Smooth muscle cell (in vitro differentiated cells): ENCODE measurements around the gene OR2T8. TPM values are rescaled to one million over a fixed set of nuclear protein-coding genes. Genes with fewer than 3 reads are reported as not detected.

Experiments used
- DNase-seq: peaks from one replicate; lab custom pipeline; 2025; ENCODE audit not compliant: unreplicated experiment; lab: John Stamatoyannopoulos, UW
- H2AFZ ChIP-seq: fragments of 200-600 bp; sonication (generic); 2 replicates; pipeline ENCODE4 v1.6.0; 2016; ENCODE audit warnings: antibody characterized with exemption, low read depth, mild to moderate bottlenecking
- H3F3A ChIP-seq: fragments of 200-600 bp; sonication (generic); 2 replicates; pipeline ENCODE4 v1.6.0; 2017; ENCODE audit warnings: antibody characterized with exemption, low read depth
- H3K27ac ChIP-seq: fragments of 200-600 bp; sonication (generic); 2 replicates; pipeline ENCODE4 v1.5.1; 2016; ENCODE audit warnings: low read depth, mild to moderate bottlenecking
- H3K27me3 ChIP-seq: fragments of 200-600 bp; sonication (generic); 2 replicates; pipeline ENCODE4 v1.6.1; 2016; ENCODE audit warnings: low read depth, mild to moderate bottlenecking
- H3K36me3 ChIP-seq: fragments of 200-600 bp; sonication (generic); 2 replicates; pipeline ENCODE4 v1.5.1; 2016; ENCODE audit warnings: low read depth
- H3K4me1 ChIP-seq: fragments of 200-600 bp; sonication (generic); 2 replicates; pipeline ENCODE4 v1.5.1; 2016; ENCODE audit warnings: low read depth
- H3K4me2 ChIP-seq: fragments of 200-600 bp; sonication (generic); 2 replicates; pipeline ENCODE4 v1.6.0; 2016; ENCODE audit warnings: mild to moderate bottlenecking
- H3K4me3 ChIP-seq: fragments of 200-600 bp; sonication (generic); 2 replicates; pipeline ENCODE4 v1.5.1; 2016; ENCODE audit warnings: mild to moderate bottlenecking
- H3K79me2 ChIP-seq: fragments of 200-600 bp; sonication (generic); 2 replicates; pipeline ENCODE4 v1.6.0; 2016; ENCODE audit warnings: low read depth, mild to moderate bottlenecking
- H3K9ac ChIP-seq: fragments of 200-600 bp; sonication (generic); 2 replicates; pipeline ENCODE4 v1.6.0; 2016; ENCODE audit warnings: low read depth
- H3K9me3 ChIP-seq: fragments of 200-600 bp; sonication (generic); replicated peaks from 2 replicates; pipeline ENCODE4 v1.5.1; 2016; ENCODE audit warnings: low read depth
- H4K20me1 ChIP-seq: fragments of 200-600 bp; sonication (generic); 2 replicates; pipeline ENCODE4 v1.6.0; 2016; ENCODE audit warnings: low read depth
- WGBS: methylation state at CpG from one replicate; pipeline ENCODE4 v1.1.7; 2016; ENCODE audit warnings: low lambda C conversion rate; 5-methylcytosine and 5-hydroxymethylcytosine counted together
- polyA plus RNA-seq: library from polyadenylated mRNA; unstranded; fragments of >200 nt; fragmentation: Nextera tagmentation; extraction: Ambion mirVana; gene quantifications from 2 replicates; pipeline ENCODE4 v1.2.1, GENCODE V29; 2016
- total RNA-seq: library from RNA; depleted of rRNA; stranded (reverse); fragments of >200 nt; gene quantifications from 2 replicates; pipeline ENCODE4 v1.2.3, GENCODE V29; 2014
- TF ChIP-seq, protein P1 (sequence below): fragments of 200-600 bp; sonication (generic); IDR thresholded peaks from 2 replicates; pipeline ENCODE4 v1.5.1; 2017; ENCODE audit warnings: borderline replicate concordance, mild to moderate bottlenecking, antibody characterized with exemption; ENCODE audit not compliant: insufficient read depth, poor library complexity, severe bottlenecking

Gene OR2T8
- total and polyA plus RNA-seq, 2 experiments from 2014 or later, result not detected

DNA sequence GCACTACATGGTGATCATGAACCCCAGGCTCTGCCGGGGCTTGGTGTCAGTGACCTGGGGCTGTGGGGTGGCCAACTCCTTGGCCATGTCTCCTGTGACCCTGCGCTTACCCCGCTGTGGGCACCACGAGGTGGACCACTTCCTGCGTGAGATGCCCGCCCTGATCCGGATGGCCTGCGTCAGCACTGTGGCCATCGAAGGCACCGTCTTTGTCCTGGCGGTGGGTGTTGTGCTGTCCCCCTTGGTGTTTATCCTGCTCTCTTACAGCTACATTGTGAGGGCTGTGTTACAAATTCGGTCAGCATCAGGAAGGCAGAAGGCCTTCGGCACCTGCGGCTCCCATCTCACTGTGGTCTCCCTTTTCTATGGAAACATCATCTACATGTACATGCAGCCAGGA lies 24.1 kb upstream of the OR2T8 start:
- Histone ChIP-seq H3K4me2 (no peak overlapping the region), H3K27ac (no peak overlapping the region), H3K4me3 (no peak overlapping the region), H3K36me3 (no peaks in the 10 kb centered on the region), H4K20me1 (no peaks in the 10 kb centered on the region), H3K4me1 (no peaks in the 10 kb centered on the region), H3K79me2 (no peaks in the 10 kb centered on the region), H3F3A (no peaks in the 10 kb centered on the region), H3K9ac (no peak overlapping the region), H3K27me3 (no peaks in the 10 kb centered on the region), H2AFZ (no peak overlapping the region), H3K9me3 (no peaks in the 10 kb centered on the region)
- no peak for DNase-seq
- WGBS, result 93% methylated on average over 14 of the region's 14 CpGs
- TF ChIP-seq, protein P1, sequence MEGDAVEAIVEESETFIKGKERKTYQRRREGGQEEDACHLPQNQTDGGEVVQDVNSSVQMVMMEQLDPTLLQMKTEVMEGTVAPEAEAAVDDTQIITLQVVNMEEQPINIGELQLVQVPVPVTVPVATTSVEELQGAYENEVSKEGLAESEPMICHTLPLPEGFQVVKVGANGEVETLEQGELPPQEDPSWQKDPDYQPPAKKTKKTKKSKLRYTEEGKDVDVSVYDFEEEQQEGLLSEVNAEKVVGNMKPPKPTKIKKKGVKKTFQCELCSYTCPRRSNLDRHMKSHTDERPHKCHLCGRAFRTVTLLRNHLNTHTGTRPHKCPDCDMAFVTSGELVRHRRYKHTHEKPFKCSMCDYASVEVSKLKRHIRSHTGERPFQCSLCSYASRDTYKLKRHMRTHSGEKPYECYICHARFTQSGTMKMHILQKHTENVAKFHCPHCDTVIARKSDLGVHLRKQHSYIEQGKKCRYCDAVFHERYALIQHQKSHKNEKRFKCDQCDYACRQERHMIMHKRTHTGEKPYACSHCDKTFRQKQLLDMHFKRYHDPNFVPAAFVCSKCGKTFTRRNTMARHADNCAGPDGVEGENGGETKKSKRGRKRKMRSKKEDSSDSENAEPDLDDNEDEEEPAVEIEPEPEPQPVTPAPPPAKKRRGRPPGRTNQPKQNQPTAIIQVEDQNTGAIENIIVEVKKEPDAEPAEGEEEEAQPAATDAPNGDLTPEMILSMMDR, result no peak

DNA sequence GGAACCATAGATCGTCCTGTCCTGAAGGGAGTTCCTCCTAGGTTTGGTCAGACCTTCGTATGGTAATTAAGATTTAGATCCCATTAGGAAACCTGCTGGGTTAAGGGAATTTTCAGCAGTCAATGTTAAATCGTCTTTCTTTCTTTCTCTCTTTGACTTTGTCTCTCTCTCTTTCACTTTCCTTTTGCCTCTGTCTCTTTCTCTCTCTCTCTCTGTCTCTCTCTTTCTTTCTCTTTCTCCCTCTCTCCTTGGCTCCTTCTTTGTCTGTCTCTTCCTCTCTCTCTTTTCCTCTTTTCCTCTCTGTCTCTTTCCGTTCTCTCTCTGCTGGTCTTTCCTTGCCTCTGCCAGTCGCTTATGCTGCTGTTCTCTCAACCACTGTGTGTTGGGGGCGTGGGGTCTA lies 15.9 kb upstream of the OR2T8 start:
- Histone ChIP-seq H3K27ac (no peak overlapping the region), H3K9me3 (peaks cover 6% of the 10 kb centered on the region), H3F3A (no peaks in the 10 kb centered on the region), H3K4me3 (no peak overlapping the region), H3K36me3 (no peaks in the 10 kb centered on the region), H3K4me2 (no peak overlapping the region), H2AFZ (no peak overlapping the region), H3K27me3 (no peaks in the 10 kb centered on the region), H3K4me1 (no peaks in the 10 kb centered on the region), H4K20me1 (no peaks in the 10 kb centered on the region), H3K79me2 (no peaks in the 10 kb centered on the region), H3K9ac (no peak overlapping the region)
- no peak for DNase-seq
- 70% methylated on average over 6 of the region's 6 CpGs for WGBS
- TF ChIP-seq, protein P1, result no peak

DNA sequence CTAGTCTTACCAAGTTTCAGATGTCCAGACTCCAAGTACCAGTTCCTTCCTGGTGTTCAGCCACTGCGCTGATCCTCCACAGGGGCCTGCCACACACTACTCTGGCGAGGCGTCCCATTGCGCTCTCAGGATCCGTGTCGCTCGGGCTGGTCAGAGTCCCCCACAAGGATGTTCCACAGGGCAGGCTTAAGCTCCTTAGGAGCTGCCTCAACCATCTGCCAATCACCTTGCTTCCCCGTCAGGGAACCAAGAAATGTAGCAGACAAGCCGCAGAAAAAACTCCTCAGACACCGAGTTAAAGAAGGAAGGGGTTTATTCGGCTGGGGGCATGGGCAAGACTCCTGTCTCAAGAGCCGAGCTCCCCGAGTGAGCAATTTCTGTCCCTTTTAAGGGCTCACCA lies 14.9 kb upstream of the OR2T8 start:
- 80% methylated on average over 13 of the region's 13 CpGs for WGBS
- no peak for DNase-seq
- no peak overlapping the region for H3K4me2 ChIP-seq
- no peaks in the 10 kb centered on the region for H3K79me2 ChIP-seq
- H4K20me1 ChIP-seq, result no peaks in the 10 kb centered on the region
- no peaks in the 10 kb centered on the region for H3F3A ChIP-seq
- H3K27me3 ChIP-seq, result no peaks in the 10 kb centered on the region
- H3K4me1 ChIP-seq, result no peaks in the 10 kb centered on the region
- H2AFZ ChIP-seq, result no peak overlapping the region
- peaks cover 6% of the 10 kb centered on the region for H3K9me3 ChIP-seq
- H3K36me3 ChIP-seq, result no peaks in the 10 kb centered on the region
- TF ChIP-seq, protein P1, result no peak
- no peak overlapping the region for H3K27ac ChIP-seq
- H3K4me3 ChIP-seq, result no peak overlapping the region
- no peak overlapping the region for H3K9ac ChIP-seq

DNA sequence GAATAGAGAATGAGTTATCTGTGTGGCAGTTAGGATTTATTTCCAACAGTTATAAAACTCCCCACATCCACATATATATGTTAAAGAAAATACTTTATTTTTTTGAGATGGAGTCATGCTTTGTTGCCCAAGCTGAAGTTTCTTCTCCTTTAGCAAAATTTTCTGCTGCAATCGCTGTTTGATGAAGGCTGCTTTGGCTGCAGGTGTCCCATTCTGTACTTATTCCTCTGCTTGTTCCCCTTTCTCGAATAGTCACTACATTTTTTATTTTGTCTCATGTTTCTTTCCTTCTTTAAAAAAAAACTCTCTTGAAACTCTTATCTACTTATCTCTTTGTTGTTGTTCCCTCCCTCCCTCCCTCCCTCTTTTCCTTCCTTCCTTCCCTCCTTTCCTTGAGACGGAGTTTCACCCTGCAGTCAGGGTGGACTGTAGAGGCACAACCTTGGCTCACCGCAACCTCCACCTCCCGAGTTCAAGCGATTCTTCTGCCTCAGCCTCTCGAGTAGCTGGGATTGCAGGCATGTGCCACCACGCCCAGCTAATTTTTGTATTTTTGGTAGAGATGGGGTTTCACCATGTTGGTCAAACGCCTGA lies 14.0 kb upstream of the OR2T8 start:
- H3K4me1 ChIP-seq, result no peaks in the 10 kb centered on the region
- no peaks in the 10 kb centered on the region for H4K20me1 ChIP-seq
- no peaks in the 10 kb centered on the region for H3K36me3 ChIP-seq
- H3K79me2 ChIP-seq, result no peaks in the 10 kb centered on the region
- 54% methylated on average over 4 of the region's 9 CpGs for WGBS
- H3K9me3 ChIP-seq, result peaks cover 6% of the 10 kb centered on the region
- no peaks in the 10 kb centered on the region for H3F3A ChIP-seq
- no peak overlapping the region for H2AFZ ChIP-seq
- no peak overlapping the region for H3K27ac ChIP-seq
- no peaks in the 10 kb centered on the region for H3K27me3 ChIP-seq
- no peak overlapping the region for H3K9ac ChIP-seq
- H3K4me3 ChIP-seq, result no peak overlapping the region
- H3K4me2 ChIP-seq, result no peak overlapping the region
- DNase-seq, result no peak
- TF ChIP-seq, protein P1, result no peak
